HAP-1 (cell line): Measurements from ENCODE around the gene PIK3R5.

ENCODE experiments used
- DNase-seq, 2 experiments: peaks; one replicate each; pipeline ENCODE4 v3.0.0-alpha.2; 2016 to 2020; ENCODE audit warnings: low spot score in 2 of 2
- H3K27me3 ChIP-seq: fragments of 250-450 bp; sonication (Bioruptor Pico); 2 replicates; pipeline ENCODE4 v1.5.1; 2020; ENCODE audit warnings: low read depth, mild to moderate bottlenecking, moderate library complexity
- H3K36me3 ChIP-seq: fragments of 250-450 bp; sonication (Bioruptor Pico); replicated peaks from 2 replicates; pipeline ENCODE4 v1.5.1; 2020; ENCODE audit warnings: mild to moderate bottlenecking
- H3K4me1 ChIP-seq: fragments of 250-450 bp; sonication (Bioruptor Pico); 2 replicates; pipeline ENCODE4 v1.5.1; 2020; ENCODE audit warnings: mild to moderate bottlenecking
- H3K4me3 ChIP-seq: fragments of 250-450 bp; sonication (Bioruptor Pico); 2 replicates; pipeline ENCODE4 v1.5.1; 2020; ENCODE audit warnings: mild to moderate bottlenecking, moderate library complexity
- H3K9me3 ChIP-seq: fragments of 250-450 bp; sonication (Bioruptor Pico); 2 replicates; pipeline ENCODE4 v1.5.1; 2020; ENCODE audit warnings: mild to moderate bottlenecking, moderate library complexity
- in situ Hi-C: fragments of 300-500 bp; cut with MboI; formaldehyde crosslinking; loops from 3 replicates; pipeline ENCODE4 v1.14.3; 2020; ENCODE audit warnings: low sequenced_read_pairs, inconsistent platforms, mixed read lengths

Gene PIK3R5

DNA sequence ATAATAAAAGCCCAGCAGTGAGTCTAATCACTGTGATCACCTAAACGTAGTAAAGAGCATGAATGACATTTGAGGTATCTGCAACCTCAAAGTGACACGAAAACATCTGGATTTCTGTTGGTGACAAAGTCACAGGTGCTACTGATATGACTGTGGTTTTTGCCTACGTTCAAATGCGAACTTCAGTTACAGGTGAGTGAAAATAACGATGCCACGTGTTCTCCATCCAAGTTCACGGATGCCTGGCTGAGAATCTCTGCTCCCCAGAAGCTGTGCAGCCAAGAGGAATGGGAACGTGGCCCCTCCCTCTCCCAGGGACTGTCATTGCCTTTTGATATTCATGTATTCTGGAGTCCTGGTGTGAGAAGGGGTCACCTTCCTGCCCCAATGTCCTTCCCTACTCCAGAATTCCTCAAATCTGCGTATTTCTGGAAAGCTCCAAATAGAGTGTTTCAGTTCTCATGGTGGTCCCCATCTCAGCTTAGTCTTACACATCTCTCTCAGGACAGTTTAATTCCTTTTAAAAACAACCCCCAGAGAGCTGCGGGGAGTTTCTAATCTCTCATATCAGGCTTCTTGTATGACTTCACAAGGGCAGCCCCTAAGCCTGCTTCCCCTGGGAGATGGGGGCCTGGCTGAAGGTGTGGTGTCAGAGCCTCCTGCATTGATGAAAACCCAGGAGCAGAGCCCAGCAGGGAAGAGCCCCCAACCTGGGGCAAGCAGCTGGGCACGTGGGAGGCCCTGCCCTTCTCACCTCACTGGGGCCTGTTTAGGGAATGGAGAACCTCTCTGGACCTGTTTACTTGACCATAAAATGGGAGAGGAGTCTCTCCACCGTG is 25.8 kb downstream of the PIK3R5 start:
- in situ Hi-C loops: no loop called here
- Histone ChIP-seq H3K27me3 (no peaks in the 10 kb centered on the region), H3K9me3 (no peaks in the 10 kb centered on the region; the same call in 1 of the 2 replicates), H3K4me1 (no peaks in the 10 kb centered on the region), H3K36me3 (no peaks in the 10 kb centered on the region), H3K4me3 (no peak overlapping the region)
- no peak for DNase-seq

DNA sequence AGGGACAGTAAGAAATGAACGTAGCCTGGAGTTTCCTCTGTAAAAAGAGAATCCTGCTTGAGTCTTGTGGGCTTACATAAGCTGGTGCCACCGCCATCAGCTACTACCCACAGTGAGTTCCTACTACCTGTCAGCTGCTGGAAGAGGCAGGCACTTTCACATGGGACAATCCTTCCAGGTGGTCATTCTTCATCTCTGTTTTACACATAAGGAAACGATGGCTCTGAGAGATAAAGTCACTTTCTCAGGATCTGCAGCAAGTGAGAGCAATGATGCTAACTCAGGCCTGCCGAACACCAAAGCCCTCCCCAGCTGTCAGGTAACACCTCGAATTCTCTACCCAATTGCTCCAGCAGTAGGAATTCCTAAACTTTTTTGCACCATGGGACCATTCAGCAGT is 26.6 kb downstream of the PIK3R5 start:
- Histone ChIP-seq H3K9me3 (no peaks in the 10 kb centered on the region), H3K36me3 (no peaks in the 10 kb centered on the region), H3K27me3 (no peaks in the 10 kb centered on the region), H3K4me1 (no peaks in the 10 kb centered on the region), H3K4me3 (no peak overlapping the region)
- DNase-seq: no peak
- in situ Hi-C loops: no loop called here

DNA sequence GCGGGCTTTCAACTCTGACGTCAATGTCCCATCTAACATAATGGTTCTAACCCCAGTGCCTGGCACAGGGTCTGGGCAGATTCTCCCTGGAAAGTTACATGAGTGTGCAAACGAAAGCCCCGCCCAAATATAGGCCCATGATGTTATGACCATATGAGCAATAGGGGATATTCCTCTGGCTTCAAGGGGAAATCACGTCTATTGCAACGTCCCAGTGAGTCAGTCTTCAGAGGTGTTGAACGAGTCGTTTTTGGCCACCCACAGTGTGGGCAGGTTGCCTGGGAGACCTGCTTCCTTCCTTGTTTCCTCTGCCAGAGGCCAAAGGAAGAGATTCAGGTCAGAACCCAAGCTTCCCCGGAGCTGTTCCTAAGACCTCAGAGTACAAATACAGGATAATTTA is 30.3 kb downstream of the PIK3R5 start:
- in situ Hi-C loops: no loop called here
- no peaks in the 10 kb centered on the region for H3K27me3 ChIP-seq
- no peaks in the 10 kb centered on the region for H3K4me1 ChIP-seq

DNA sequence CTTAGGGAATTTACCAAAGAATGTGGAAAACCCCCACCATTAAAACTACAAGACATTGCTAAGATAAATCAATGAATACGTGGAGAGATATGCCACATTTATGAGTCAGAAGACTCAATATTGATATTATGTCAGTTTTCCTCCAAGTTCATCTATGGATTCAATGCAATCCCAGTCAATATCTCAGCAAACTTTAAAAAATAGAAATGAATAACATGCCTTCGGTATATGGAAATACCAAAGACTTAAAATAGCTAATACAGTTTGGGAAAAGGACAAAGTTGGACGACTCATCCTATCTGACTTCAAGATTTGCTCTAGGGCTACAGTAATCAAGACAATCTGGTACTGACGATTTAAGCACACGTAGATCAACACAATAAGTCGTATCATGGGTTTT is 31.2 kb downstream of the PIK3R5 start:
- Histone ChIP-seq H3K27me3 (no peaks in the 10 kb centered on the region), H3K36me3 (no peaks in the 10 kb centered on the region), H3K4me3 (no peak overlapping the region), H3K4me1 (no peaks in the 10 kb centered on the region), H3K9me3 (no peaks in the 10 kb centered on the region)
- in situ Hi-C loops: no loop called here
- no peak for DNase-seq

More for the DNA sequence above, 30.3 kb downstream of the PIK3R5 start:
- H3K9me3 ChIP-seq: no peaks in the 10 kb centered on the region
- DNase-seq: no peak
- no peak overlapping the region for H3K4me3 ChIP-seq
- no peaks in the 10 kb centered on the region for H3K36me3 ChIP-seq

DNA sequence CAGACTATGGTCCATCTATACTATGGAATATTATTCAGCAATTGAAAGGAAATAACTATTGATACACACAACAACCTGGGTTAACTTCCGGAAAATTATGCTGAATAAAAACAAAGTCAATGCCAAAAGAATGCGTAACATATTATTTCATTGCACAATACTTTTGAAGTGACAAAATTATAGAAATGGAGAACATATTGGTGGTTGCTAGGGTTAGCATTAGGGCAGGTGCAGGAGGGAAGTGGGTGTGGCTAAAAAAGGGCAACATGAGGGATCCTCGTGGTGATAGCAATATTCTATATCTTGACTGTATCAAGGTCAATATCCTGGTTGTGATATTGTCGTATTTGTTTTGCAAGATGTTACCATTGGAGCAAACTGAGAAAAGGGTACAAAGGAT is 34.9 kb downstream of the PIK3R5 start:
- Histone ChIP-seq H3K36me3 (no peaks in the 10 kb centered on the region), H3K9me3 (peaks cover 6% of the 10 kb centered on the region; the same call in 1 of the 2 replicates), H3K4me1 (no peaks in the 10 kb centered on the region), H3K4me3 (no peak overlapping the region), H3K27me3 (no peaks in the 10 kb centered on the region)
- in situ Hi-C loops: no loop called here
- DNase-seq: no peak

DNA sequence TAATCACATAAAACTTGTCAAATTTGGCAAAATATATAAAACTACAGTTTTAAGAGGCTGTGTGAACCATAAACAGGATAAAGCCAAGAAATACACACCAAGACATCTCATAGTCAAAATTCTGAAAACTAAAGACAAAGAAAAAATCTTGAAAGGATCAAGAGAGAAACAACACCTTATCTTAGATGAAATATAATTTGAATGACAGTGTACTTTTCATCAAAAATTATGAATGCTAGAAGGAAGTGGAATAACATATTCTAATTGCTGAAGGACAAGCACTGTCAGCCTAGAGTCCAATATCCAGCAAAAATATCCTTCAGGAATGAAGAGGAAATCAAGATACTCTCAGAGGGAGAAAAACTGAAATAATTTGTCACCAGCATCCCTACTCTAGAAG is 37.2 kb downstream of the PIK3R5 start:
- no peaks in the 10 kb centered on the region for H3K4me1 ChIP-seq
- H3K27me3 ChIP-seq: no peaks in the 10 kb centered on the region
- no peaks in the 10 kb centered on the region for H3K36me3 ChIP-seq
- no peak for DNase-seq
- H3K4me3 ChIP-seq: no peak overlapping the region
- in situ Hi-C loops: no loop called here
- H3K9me3 ChIP-seq: peaks cover 6% of the 10 kb centered on the region; the same call in 1 of the 2 replicates

DNA sequence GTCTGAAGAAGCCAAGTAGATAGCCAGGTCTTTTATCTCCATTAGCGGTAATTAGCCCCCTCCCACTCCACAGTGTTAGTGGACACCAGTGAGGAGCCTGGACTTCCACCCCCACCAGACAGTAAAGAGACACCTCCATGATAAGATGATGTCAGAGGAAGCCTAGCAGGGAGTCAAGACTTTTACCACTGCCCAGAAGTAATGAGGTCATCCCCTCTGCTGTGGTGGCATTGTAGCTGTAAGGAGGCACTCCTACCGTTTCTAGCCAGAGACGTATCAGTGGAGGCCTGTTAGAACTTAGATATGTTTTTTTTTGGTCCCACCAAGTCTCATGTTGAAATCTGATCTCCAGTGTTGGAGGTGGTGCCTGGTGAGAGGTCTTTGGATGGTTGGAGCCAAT is 38.1 kb downstream of the PIK3R5 start:
- Histone ChIP-seq H3K27me3 (no peaks in the 10 kb centered on the region), H3K36me3 (no peaks in the 10 kb centered on the region), H3K9me3 (peaks cover 6% of the 10 kb centered on the region; the same call in 1 of the 2 replicates), H3K4me1 (no peaks in the 10 kb centered on the region), H3K4me3 (no peak overlapping the region)
- in situ Hi-C loops: no loop called here
- no peak for DNase-seq

DNA sequence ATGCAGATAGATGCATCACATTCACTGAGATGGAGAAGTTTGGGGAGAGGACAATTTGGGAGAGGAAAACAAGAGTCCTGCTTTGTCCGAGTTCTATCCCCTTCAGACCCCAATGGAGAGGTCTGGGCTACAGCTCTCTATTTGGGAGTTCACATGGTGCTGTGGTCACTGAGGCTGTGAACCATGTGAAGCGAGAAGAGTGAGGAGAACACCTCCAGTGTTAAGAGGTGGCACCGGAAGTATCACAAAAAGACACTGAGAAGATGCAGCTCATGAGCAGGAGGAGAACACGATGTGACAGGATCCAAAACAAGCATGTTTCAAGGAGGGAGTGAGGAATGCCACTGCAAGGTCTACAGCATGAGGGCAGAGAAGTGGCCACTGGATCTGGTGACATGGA is 39.7 kb downstream of the PIK3R5 start:
- H3K4me3 ChIP-seq: no peak overlapping the region
- in situ Hi-C loops: no loop called here
- no peaks in the 10 kb centered on the region for H3K27me3 ChIP-seq
- DNase-seq: no peak
- peaks cover 6% of the 10 kb centered on the region; the same call in 1 of the 2 replicates for H3K9me3 ChIP-seq
- H3K4me1 ChIP-seq: no peaks in the 10 kb centered on the region
- no peaks in the 10 kb centered on the region for H3K36me3 ChIP-seq

DNA sequence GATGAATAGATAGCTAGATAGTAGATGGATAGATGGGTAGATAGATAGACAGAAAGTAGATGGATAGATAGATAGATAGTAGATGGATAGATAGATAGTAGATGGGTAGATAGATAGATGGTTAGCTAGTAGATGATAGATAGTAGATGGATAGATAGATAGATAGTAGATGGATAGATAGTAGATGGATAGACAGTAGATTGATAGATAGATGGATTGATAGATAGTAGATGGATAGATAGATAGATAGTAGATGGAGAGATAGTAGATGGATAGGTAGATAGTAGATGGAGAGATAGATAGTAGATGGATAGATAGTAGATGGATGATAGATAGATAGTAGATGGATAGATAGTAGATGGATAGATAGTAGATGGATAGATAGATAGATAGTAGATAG is 40.4 kb downstream of the PIK3R5 start:
- no peak for DNase-seq
- H3K36me3 ChIP-seq: no peaks in the 10 kb centered on the region
- no peak overlapping the region for H3K4me3 ChIP-seq
- peaks cover 6% of the 10 kb centered on the region; the same call in 1 of the 2 replicates for H3K9me3 ChIP-seq
- H3K27me3 ChIP-seq: no peaks in the 10 kb centered on the region
- in situ Hi-C loops: no loop called here
- H3K4me1 ChIP-seq: no peaks in the 10 kb centered on the region

DNA sequence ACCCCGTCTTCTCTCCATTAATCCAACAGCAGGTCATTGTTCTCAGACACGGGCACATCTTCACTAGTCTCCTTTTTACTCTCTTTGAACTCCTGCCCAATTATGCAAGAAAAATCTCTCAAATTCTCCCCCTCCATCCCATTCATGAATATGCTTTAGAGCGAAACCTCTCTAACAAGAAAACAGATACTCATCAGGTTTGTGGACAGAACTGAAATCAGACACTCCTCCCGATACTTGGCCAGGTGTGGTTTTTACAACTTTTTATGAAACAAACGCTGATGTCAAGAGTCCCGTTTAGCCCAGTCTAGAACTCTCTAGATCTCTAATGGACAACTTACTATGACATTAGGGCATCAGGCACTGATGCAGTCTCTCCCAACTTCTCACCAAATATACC is 40.9 kb downstream of the PIK3R5 start:
- H3K36me3 ChIP-seq: no peaks in the 10 kb centered on the region
- H3K4me3 ChIP-seq: no peak overlapping the region
- in situ Hi-C loops: no loop called here
- no peaks in the 10 kb centered on the region for H3K4me1 ChIP-seq
- no peak for DNase-seq
- H3K9me3 ChIP-seq: peaks cover 6% of the 10 kb centered on the region; the same call in 1 of the 2 replicates
- H3K27me3 ChIP-seq: no peaks in the 10 kb centered on the region

DNA sequence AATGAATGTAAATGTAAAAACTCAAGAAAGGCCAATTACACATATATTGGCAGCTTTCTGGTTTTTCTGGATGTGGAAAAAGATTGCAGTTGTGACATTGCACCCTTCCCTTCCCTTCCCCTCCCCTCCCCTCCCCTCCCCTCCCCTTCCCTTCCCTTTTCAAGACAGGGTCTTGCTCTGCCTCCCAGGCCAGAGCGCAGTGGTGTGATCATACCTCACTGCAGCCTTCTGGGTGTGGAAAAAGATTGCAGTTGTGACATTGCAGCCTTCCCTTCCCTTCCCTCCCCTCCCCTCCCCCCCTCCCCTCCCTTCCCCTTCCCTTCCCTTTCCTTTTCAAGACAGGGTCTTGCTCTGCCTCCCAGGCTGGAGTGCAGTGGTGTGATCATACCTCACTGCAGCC is 41.7 kb downstream of the PIK3R5 start:
- Histone ChIP-seq H3K4me1 (no peaks in the 10 kb centered on the region), H3K36me3 (no peaks in the 10 kb centered on the region), H3K9me3 (peaks cover 4% of the 10 kb centered on the region; the same call in 1 of the 2 replicates), H3K27me3 (no peaks in the 10 kb centered on the region), H3K4me3 (no peak overlapping the region)
- no peak for DNase-seq
- in situ Hi-C loops: no loop called here

DNA sequence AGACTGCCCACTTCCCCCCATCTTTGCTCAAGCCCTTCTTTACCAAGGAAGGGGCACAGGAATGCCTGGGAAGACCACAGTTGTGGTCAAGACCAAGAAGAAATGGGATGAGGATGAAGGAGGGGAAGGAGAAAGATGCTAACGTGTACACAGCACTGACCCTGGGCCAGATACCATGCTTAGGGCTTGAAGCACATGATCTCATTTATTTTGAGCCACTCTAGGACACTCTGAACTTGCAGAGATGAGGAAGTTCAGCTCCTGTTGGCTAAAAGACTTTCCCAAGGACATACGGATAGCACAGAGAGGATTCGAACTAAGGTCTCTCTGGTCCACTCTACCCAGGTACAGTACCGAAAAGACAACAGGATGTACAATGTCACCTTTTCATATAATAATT is 42.6 kb downstream of the PIK3R5 start:
- peaks cover 2% of the 10 kb centered on the region; the same call in 1 of the 2 replicates for H3K9me3 ChIP-seq
- DNase-seq: no peak

DNA sequence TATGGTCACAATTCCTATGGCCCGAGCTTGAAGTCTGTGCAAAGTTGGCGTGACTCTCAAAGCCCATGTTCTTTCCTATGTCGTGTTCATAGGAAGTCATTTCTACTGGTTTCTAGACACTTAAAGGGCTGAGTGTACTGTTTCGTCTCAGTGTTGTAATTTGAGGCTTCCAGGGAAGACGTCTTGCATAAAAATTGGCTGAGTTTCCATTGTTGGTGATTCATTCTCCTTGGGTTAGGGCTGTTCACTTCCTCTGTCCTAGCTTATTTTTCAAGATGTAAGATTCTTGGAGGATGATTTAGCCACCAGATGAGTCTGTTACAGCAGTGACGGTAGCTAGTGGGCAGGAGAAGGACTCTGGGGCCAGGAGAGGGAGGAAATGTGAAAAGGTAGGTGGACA is 43.1 kb downstream of the PIK3R5 start:
- Histone ChIP-seq H3K36me3 (no peaks in the 10 kb centered on the region), H3K9me3 (no peaks in the 10 kb centered on the region), H3K4me3 (no peak overlapping the region), H3K27me3 (no peaks in the 10 kb centered on the region), H3K4me1 (no peaks in the 10 kb centered on the region)
- no peak for DNase-seq
- in situ Hi-C loops: no loop called here

More for the DNA sequence above, 42.6 kb downstream of the PIK3R5 start:
- Histone ChIP-seq H3K4me1 (no peaks in the 10 kb centered on the region), H3K27me3 (no peaks in the 10 kb centered on the region), H3K4me3 (no peak overlapping the region), H3K36me3 (no peaks in the 10 kb centered on the region)
- in situ Hi-C loops: no loop called here

DNA sequence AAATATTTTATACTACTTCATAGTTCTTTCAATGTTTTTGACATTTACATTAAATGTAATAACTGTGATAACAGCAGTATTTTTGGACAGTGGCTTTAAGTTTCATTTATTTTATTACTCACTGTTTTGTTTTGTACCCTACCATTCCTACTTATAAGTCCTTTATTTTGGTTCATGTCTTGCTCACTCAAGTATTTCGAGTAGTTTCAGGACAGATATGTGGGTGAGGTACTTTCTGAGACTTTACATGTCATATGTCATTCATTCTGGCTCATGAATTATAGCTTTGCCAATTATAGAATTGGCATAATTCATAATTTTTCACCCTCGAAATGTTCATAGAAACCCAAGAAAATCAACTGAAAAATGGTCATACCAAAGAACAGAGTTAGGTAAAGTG is 44.4 kb downstream of the PIK3R5 start:
- in situ Hi-C loops: no loop called here
- H3K27me3 ChIP-seq: no peaks in the 10 kb centered on the region
- H3K4me1 ChIP-seq: no peaks in the 10 kb centered on the region
- DNase-seq: no peak
- no peaks in the 10 kb centered on the region for H3K9me3 ChIP-seq
- no peaks in the 10 kb centered on the region for H3K36me3 ChIP-seq
- no peak overlapping the region for H3K4me3 ChIP-seq
